Natural killer cell treated with Interleukin-12 subunit alpha and Interleukin-12 subunit beta and Interleukin-15 and Interleukin-18, amount 100 ng/mL, for 72 hours (primary cell): ENCODE results near the gene FAM120B. TPM values are rescaled to one million over a fixed set of nuclear protein-coding genes. Genes with fewer than 3 reads are reported as not detected.

Source experiments
- ATAC-seq, 2 donors: fragments of 150-1000 bp; cut with Tn5 transposase in 1 of 2; sonication (Bioruptor Pico), chemical (Tn5 transposase) in 1 of 2; 2 replicates each; pipeline ENCODE4 v1.10.0; 2021
- DNase-seq: peaks from one replicate; pipeline ENCODE4 v3.0.0; 2022; ENCODE audit warnings: low spot score
- H3K27ac Mint-ChIP-seq, 2 donors: 1 replicate in 1 of 2; 2 replicates in 1 of 2; pipeline ENCODE4 v1.8.0; 2022; ENCODE audit warnings: mixed read lengths in 2 of 2, mild to moderate bottlenecking in 1 of 2, moderate library complexity in 1 of 2
- H3K27me3 Mint-ChIP-seq, 2 donors: 1 replicate in 1 of 2; 2 replicates in 1 of 2; pipeline ENCODE4 v1.8.0; 2022; ENCODE audit warnings: mixed read lengths in 2 of 2
- H3K36me3 Mint-ChIP-seq: one replicate; pipeline ENCODE4 v1.8.0; 2022; ENCODE audit warnings: mixed read lengths
- H3K4me1 Mint-ChIP-seq, 2 donors: 1 replicate in 1 of 2; 2 replicates in 1 of 2; pipeline ENCODE4 v1.8.0; 2022; ENCODE audit warnings: low read depth in 2 of 2, mixed read lengths in 2 of 2, mild to moderate bottlenecking in 1 of 2
- H3K4me3 Mint-ChIP-seq: one replicate; pipeline ENCODE4 v1.8.0; 2022; ENCODE audit warnings: mixed read lengths
- H3K9me3 Mint-ChIP-seq: 2 replicates; pipeline ENCODE4 v1.8.0; 2022; ENCODE audit warnings: mixed read lengths
- total RNA-seq, 2 donors: library from RNA; stranded (reverse); gene quantifications; one replicate each; pipeline ENCODE4 v1.2.3, GENCODE V29; 2022

The FAM120B gene
- total RNA-seq, 2 donors from 2014 or later = 19.9 to 28.0 TPM

- peaks cover 9% of the 10 kb centered on the region for H3K36me3 Mint-ChIP-seq
- peaks cover 3% of the 10 kb centered on the region for H3K9me3 Mint-ChIP-seq
- DNase-seq (no peak), ATAC-seq (no peak)
- H3K27me3 Mint-ChIP-seq = no peaks in the 10 kb centered on the region
- no peak overlapping the region for H3K4me3 Mint-ChIP-seq
- peaks cover 12 to 33% of the 10 kb centered on the region in 2 donors for H3K4me1 Mint-ChIP-seq
- H3K27ac Mint-ChIP-seq = no peak overlapping the region
Observed at GRCh38 chr6:170410241-170410640, 103.7 kb downstream of the FAM120B start.

- no peak overlapping the region for H3K4me3 Mint-ChIP-seq
- DNase-seq (no peak), ATAC-seq (no peak)
- peaks cover 13 to 36% of the 10 kb centered on the region in 2 donors for H3K4me1 Mint-ChIP-seq
- no peak overlapping the region for H3K27ac Mint-ChIP-seq
- peaks cover 3% of the 10 kb centered on the region for H3K9me3 Mint-ChIP-seq
- H3K36me3 Mint-ChIP-seq = peaks cover 9% of the 10 kb centered on the region
- no peaks in the 10 kb centered on the region for H3K27me3 Mint-ChIP-seq
Observed at GRCh38 chr6:170415318-170415717, 108.8 kb downstream of the FAM120B start.

GRCh38 chr6:170416303-170416702 is 109.7 kb downstream of the FAM120B start:
- peaks cover 4% of the 10 kb centered on the region for H3K36me3 Mint-ChIP-seq
- peaks cover 13 to 42% of the 10 kb centered on the region in 2 donors for H3K4me1 Mint-ChIP-seq
- no peak for DNase-seq
- H3K27me3 Mint-ChIP-seq = no peaks in the 10 kb centered on the region
- no peaks in the 10 kb centered on the region for H3K9me3 Mint-ChIP-seq
- no peak overlapping the region for H3K27ac Mint-ChIP-seq
- ATAC-seq = peak; percentile 44 to 45
- H3K4me3 Mint-ChIP-seq = peak overlapping the region; percentile 53

GRCh38 chr6:170416959-170417606 is 110.5 kb downstream of the FAM120B start:
- Mint-ChIP-seq H3K27me3 (no peaks in the 10 kb centered on the region), H3K36me3 (peaks cover 4% of the 10 kb centered on the region), H3K27ac (no peak overlapping the region), H3K4me1 (peaks cover 13 to 42% of the 10 kb centered on the region in 2 donors), H3K9me3 (no peaks in the 10 kb centered on the region), H3K4me3 (no peak overlapping the region)
- ATAC-seq = peak in 1 of 2 donors; percentile 16
- no peak for DNase-seq

- no peak overlapping the region for H3K27ac Mint-ChIP-seq
- DNase-seq (no peak), ATAC-seq (no peak)
- H3K9me3 Mint-ChIP-seq = no peaks in the 10 kb centered on the region
- no peaks in the 10 kb centered on the region for H3K27me3 Mint-ChIP-seq
- no peak overlapping the region for H3K4me3 Mint-ChIP-seq
- H3K4me1 Mint-ChIP-seq = peaks cover 13 to 42% of the 10 kb centered on the region in 2 donors
- H3K36me3 Mint-ChIP-seq = peaks cover 4% of the 10 kb centered on the region
Observed at GRCh38 chr6:170417881-170418280, 111.3 kb downstream of the FAM120B start.

GRCh38 chr6:170420283-170420682 is 113.7 kb downstream of the FAM120B start:
- Mint-ChIP-seq H3K9me3 (no peaks in the 10 kb centered on the region), H3K4me3 (no peak overlapping the region), H3K4me1 (peaks cover 13 to 31% of the 10 kb centered on the region in 2 donors), H3K27me3 (no peaks in the 10 kb centered on the region), H3K27ac (no peak overlapping the region), H3K36me3 (no peaks in the 10 kb centered on the region)
- DNase-seq (no peak), ATAC-seq (no peak)

- Mint-ChIP-seq H3K27ac (no peak overlapping the region), H3K4me3 (no peak overlapping the region), H3K36me3 (no peaks in the 10 kb centered on the region), H3K27me3 (no peaks in the 10 kb centered on the region), H3K4me1 (peaks cover 13 to 28% of the 10 kb centered on the region in 2 donors), H3K9me3 (no peaks in the 10 kb centered on the region)
- DNase-seq (no peak), ATAC-seq (peak in 1 of 2 donors; percentile 56)
Observed at GRCh38 chr6:170420791-170421776, 114.5 kb downstream of the FAM120B start.

- DNase-seq = no peak
- H3K9me3 Mint-ChIP-seq = no peaks in the 10 kb centered on the region
- no peak overlapping the region for H3K4me3 Mint-ChIP-seq
- no peaks in the 10 kb centered on the region for H3K27me3 Mint-ChIP-seq
- H3K27ac Mint-ChIP-seq = no peak overlapping the region
- peaks cover 4 to 20% of the 10 kb centered on the region in 2 donors for H3K4me1 Mint-ChIP-seq
- no peaks in the 10 kb centered on the region for H3K36me3 Mint-ChIP-seq
- ATAC-seq = no peak
Observed at GRCh38 chr6:170421921-170422320, 115.4 kb downstream of the FAM120B start.

GRCh38 chr6:170423030-170423429 is 116.5 kb downstream of the FAM120B start:
- Mint-ChIP-seq H3K9me3 (no peaks in the 10 kb centered on the region), H3K27ac (no peak overlapping the region), H3K36me3 (no peaks in the 10 kb centered on the region), H3K4me1 (peaks cover 0 to 11% of the 10 kb centered on the region in 2 donors), H3K4me3 (no peak overlapping the region), H3K27me3 (no peaks in the 10 kb centered on the region)
- ATAC-seq = no peak
- no peak for DNase-seq

- Mint-ChIP-seq H3K4me1 (peaks cover 0 to 9% of the 10 kb centered on the region in 2 donors), H3K36me3 (no peaks in the 10 kb centered on the region), H3K9me3 (no peaks in the 10 kb centered on the region), H3K4me3 (no peak overlapping the region), H3K27ac (no peak overlapping the region), H3K27me3 (no peaks in the 10 kb centered on the region)
- no peak for DNase-seq
- ATAC-seq = no peak
Observed at GRCh38 chr6:170423814-170424603, 117.5 kb downstream of the FAM120B start.

GRCh38 chr6:170424604-170425126 is 118.1 kb downstream of the FAM120B start:
- Mint-ChIP-seq H3K4me3 (no peak overlapping the region), H3K27ac (no peak overlapping the region), H3K9me3 (no peaks in the 10 kb centered on the region), H3K27me3 (no peaks in the 10 kb centered on the region), H3K4me1 (peaks cover 0 to 9% of the 10 kb centered on the region in 2 donors), H3K36me3 (no peaks in the 10 kb centered on the region)
- ATAC-seq = no peak
- no peak for DNase-seq

- H3K27ac Mint-ChIP-seq = no peak overlapping the region
- ATAC-seq = no peak
- no peak for DNase-seq
- H3K4me1 Mint-ChIP-seq = peaks cover 0 to 6% of the 10 kb centered on the region in 2 donors
- no peak overlapping the region for H3K4me3 Mint-ChIP-seq
- H3K9me3 Mint-ChIP-seq = no peaks in the 10 kb centered on the region
- H3K27me3 Mint-ChIP-seq = no peaks in the 10 kb centered on the region
- H3K36me3 Mint-ChIP-seq = no peaks in the 10 kb centered on the region
Observed at GRCh38 chr6:170429450-170429849, 122.9 kb downstream of the FAM120B start.
